ENCODE data around the gene NELFB.

NELFB gene

GRCh38 chr9:137254624-137255447 lies at the start of gene NELFB:
Gene NELFB (plus strand): TSS chr9:137255327.
- peak within 1 kb of the TSS; percentile 55 for H3K9ac ChIP-seq (ENCODE audit: low read depth, low read length)
- H3K4me1 ChIP-seq (ENCODE audit: insufficient read depth, low read length): peaks cover 8% of the 10 kb centered on the region; the same call in 1 of the 2 replicates
- peaks cover 12% of the 10 kb centered on the region for H3K36me3 ChIP-seq (ENCODE audit: insufficient read depth, low read length)
- H3K9me3 ChIP-seq (ENCODE audit: control insufficient read depth, insufficient read depth, low read length): no peaks in the 10 kb centered on the region

- H3K4me1 ChIP-seq (ENCODE audit: insufficient read depth, low read length): peaks cover 6% of the 10 kb centered on the region
- no peak overlapping the region; the same call in 1 of the 2 replicates for H3K9ac ChIP-seq (ENCODE audit: low read depth, low read length)
- H3K36me3 ChIP-seq (ENCODE audit: insufficient read depth, low read length): no peaks in the 10 kb centered on the region; the same call in 1 of the 2 replicates
- no peaks in the 10 kb centered on the region for H3K9me3 ChIP-seq (ENCODE audit: control insufficient read depth, insufficient read depth, low read length)
Observed at GRCh38 chr9:137206602-137207001, 48.5 kb upstream of the NELFB start.

GRCh38 chr9:137211532-137211931 lies 43.6 kb upstream of the NELFB start:
- Histone ChIP-seq H3K36me3 (ENCODE audit: insufficient read depth, low read length) (no peaks in the 10 kb centered on the region; the same call in 1 of the 2 replicates), H3K4me1 (ENCODE audit: insufficient read depth, low read length) (no peaks in the 10 kb centered on the region), H3K9me3 (ENCODE audit: control insufficient read depth, insufficient read depth, low read length) (no peaks in the 10 kb centered on the region), H3K9ac (ENCODE audit: low read depth, low read length) (no peak overlapping the region)

GRCh38 chr9:137212520-137212919 lies 42.6 kb upstream of the NELFB start:
- Histone ChIP-seq H3K9ac (ENCODE audit: low read depth, low read length) (no peak overlapping the region), H3K4me1 (ENCODE audit: insufficient read depth, low read length) (no peaks in the 10 kb centered on the region), H3K36me3 (ENCODE audit: insufficient read depth, low read length) (no peaks in the 10 kb centered on the region), H3K9me3 (ENCODE audit: control insufficient read depth, insufficient read depth, low read length) (no peaks in the 10 kb centered on the region)

GRCh38 chr9:137213160-137214060 lies 41.7 kb upstream of the NELFB start:
- Histone ChIP-seq H3K9ac (ENCODE audit: low read depth, low read length) (no peak overlapping the region), H3K36me3 (ENCODE audit: insufficient read depth, low read length) (no peaks in the 10 kb centered on the region), H3K4me1 (ENCODE audit: insufficient read depth, low read length) (no peaks in the 10 kb centered on the region), H3K9me3 (ENCODE audit: control insufficient read depth, insufficient read depth, low read length) (no peaks in the 10 kb centered on the region)

- H3K36me3 ChIP-seq (ENCODE audit: insufficient read depth, low read length): no peaks in the 10 kb centered on the region
- H3K4me1 ChIP-seq (ENCODE audit: insufficient read depth, low read length): no peaks in the 10 kb centered on the region; the same call in 1 of the 2 replicates
- no peaks in the 10 kb centered on the region for H3K9me3 ChIP-seq (ENCODE audit: control insufficient read depth, insufficient read depth, low read length)
- H3K9ac ChIP-seq (ENCODE audit: low read depth, low read length): no peak overlapping the region
Observed at GRCh38 chr9:137214620-137215019, 40.5 kb upstream of the NELFB start.

GRCh38 chr9:137215196-137215986 lies 39.7 kb upstream of the NELFB start:
- Histone ChIP-seq H3K36me3 (ENCODE audit: insufficient read depth, low read length) (no peaks in the 10 kb centered on the region), H3K9ac (ENCODE audit: low read depth, low read length) (no peak overlapping the region), H3K4me1 (ENCODE audit: insufficient read depth, low read length) (no peaks in the 10 kb centered on the region; the same call in 1 of the 2 replicates), H3K9me3 (ENCODE audit: control insufficient read depth, insufficient read depth, low read length) (no peaks in the 10 kb centered on the region)

GRCh38 chr9:137216188-137216965 lies 38.8 kb upstream of the NELFB start:
- H3K9me3 ChIP-seq (ENCODE audit: control insufficient read depth, insufficient read depth, low read length): no peaks in the 10 kb centered on the region
- H3K36me3 ChIP-seq (ENCODE audit: insufficient read depth, low read length): no peaks in the 10 kb centered on the region
- H3K4me1 ChIP-seq (ENCODE audit: insufficient read depth, low read length): no peaks in the 10 kb centered on the region; the same call in 1 of the 2 replicates
- H3K9ac ChIP-seq (ENCODE audit: low read depth, low read length): no peak overlapping the region

GRCh38 chr9:137217276-137218211 lies 37.6 kb upstream of the NELFB start:
- H3K4me1 ChIP-seq (ENCODE audit: insufficient read depth, low read length): no peaks in the 10 kb centered on the region; the same call in 1 of the 2 replicates
- H3K9ac ChIP-seq (ENCODE audit: low read depth, low read length): peak overlapping the region; percentile 28; the same call in 1 of the 2 replicates

GRCh38 chr9:137218212-137218753 lies 36.8 kb upstream of the NELFB start:
- Histone ChIP-seq H3K9ac (ENCODE audit: low read depth, low read length) (no peak overlapping the region), H3K4me1 (ENCODE audit: insufficient read depth, low read length) (no peaks in the 10 kb centered on the region; the same call in 1 of the 2 replicates), H3K36me3 (ENCODE audit: insufficient read depth, low read length) (no peaks in the 10 kb centered on the region), H3K9me3 (ENCODE audit: control insufficient read depth, insufficient read depth, low read length) (no peaks in the 10 kb centered on the region)

More at GRCh38 chr9:137217276-137218211, 37.6 kb upstream of the NELFB start:
- no peaks in the 10 kb centered on the region for H3K36me3 ChIP-seq (ENCODE audit: insufficient read depth, low read length)
- H3K9me3 ChIP-seq (ENCODE audit: control insufficient read depth, insufficient read depth, low read length): no peaks in the 10 kb centered on the region

- Histone ChIP-seq H3K4me1 (ENCODE audit: insufficient read depth, low read length) (no peaks in the 10 kb centered on the region; the same call in 1 of the 2 replicates), H3K36me3 (ENCODE audit: insufficient read depth, low read length) (no peaks in the 10 kb centered on the region), H3K9ac (ENCODE audit: low read depth, low read length) (no peak overlapping the region), H3K9me3 (ENCODE audit: control insufficient read depth, insufficient read depth, low read length) (no peaks in the 10 kb centered on the region)
Observed at GRCh38 chr9:137218754-137219271, 36.3 kb upstream of the NELFB start.

GRCh38 chr9:137219757-137220316 lies 35.3 kb upstream of the NELFB start:
- no peaks in the 10 kb centered on the region for H3K36me3 ChIP-seq (ENCODE audit: insufficient read depth, low read length)
- H3K4me1 ChIP-seq (ENCODE audit: insufficient read depth, low read length): no peaks in the 10 kb centered on the region; the same call in 1 of the 2 replicates
- no peaks in the 10 kb centered on the region for H3K9me3 ChIP-seq (ENCODE audit: control insufficient read depth, insufficient read depth, low read length)
- no peak overlapping the region for H3K9ac ChIP-seq (ENCODE audit: low read depth, low read length)

All from ES-I3 (cell line).